Gastrocnemius medialis (tissue), 4 donors: ENCODE measurements around the gene CCN6.

Experiments used
- CTCF ChIP-seq, 5 experiments: fragments of 450-650 bp in 3 of 5; fragments of 200-600 bp in 2 of 5; sonication (generic) in 2 of 5; IDR thresholded peaks in 4 of 5; conservative IDR thresholded peaks in 1 of 5; 1 replicate in 4 of 5; 2 replicates in 1 of 5; pipeline ENCODE4 v1.5.1; 2016 to 2019; ENCODE audit warnings: antibody characterized with exemption in 5 of 5, mild to moderate bottlenecking in 3 of 5, moderate library complexity in 3 of 5
- POLR2A ChIP-seq, 2 donors: fragments of 450-650 bp; IDR thresholded peaks; one replicate each; pipeline ENCODE4 v1.6.1; 2017; ENCODE audit warnings: antibody characterized with exemption in 2 of 2, mild to moderate bottlenecking in 2 of 2, moderate library complexity in 2 of 2

GRCh38 chr6:112081569-112081968 is 27.7 kb downstream of the CCN6 start:
- no peak for TF ChIP-seq CTCF (IDR thresholded peaks at IDR 0.05 in 4 of 5, conservative IDR thresholded peaks at IDR 0.05 in 1 of 5)
- no peak for TF ChIP-seq POLR2A (IDR thresholded peaks at IDR 0.05)
